Stomach (tissue), 4 donors: ENCODE results near the gene MAPT.

Source experiments
- POLR2A ChIP-seq, 4 donors: fragments of 450-650 bp; IDR thresholded peaks; one replicate each; pipeline ENCODE4 v1.6.1; 2016; ENCODE audit warnings: antibody characterized with exemption in 4 of 4, control low read depth in 2 of 4, mild to moderate bottlenecking in 1 of 4, moderate library complexity in 1 of 4
- POLR2AphosphoS5 ChIP-seq, 3 donors: sonication (generic); formaldehyde crosslinking; IDR thresholded peaks; one replicate each; pipeline ENCODE4 v1.6.1; 2016; ENCODE audit warnings: antibody characterized with exemption in 3 of 3
- TF ChIP-seq, protein P1 (sequence below), 7 experiments: fragments of 450-650 bp in 4 of 7; fragments of 200-600 bp in 3 of 7; sonication (generic) in 3 of 7; IDR thresholded peaks; one replicate each; pipeline ENCODE4 v1.5.1; 2016 to 2019; ENCODE audit warnings: antibody characterized with exemption in 7 of 7, control low read depth in 2 of 7, mild to moderate bottlenecking in 1 of 7

DNA sequence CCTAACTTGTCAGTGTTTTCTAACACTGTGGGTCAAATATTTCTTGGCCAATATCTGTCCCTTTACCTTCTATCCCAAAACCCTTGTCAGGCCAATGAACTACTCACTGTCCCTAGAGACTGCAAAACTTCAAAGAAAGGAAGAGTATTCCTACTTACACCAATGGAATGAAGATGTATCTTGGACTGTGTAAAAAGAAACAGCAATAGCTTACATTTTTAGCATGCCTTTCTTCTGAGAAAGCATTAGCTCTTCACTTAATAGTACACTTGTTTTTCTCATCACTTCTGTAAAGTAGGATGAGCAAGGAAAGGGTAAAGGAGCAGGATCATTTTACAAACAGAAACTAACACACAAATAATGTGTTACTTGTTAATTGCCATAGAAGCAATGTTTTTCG lies 178.6 kb downstream of the MAPT start:
- TF ChIP-seq, protein P1, sequence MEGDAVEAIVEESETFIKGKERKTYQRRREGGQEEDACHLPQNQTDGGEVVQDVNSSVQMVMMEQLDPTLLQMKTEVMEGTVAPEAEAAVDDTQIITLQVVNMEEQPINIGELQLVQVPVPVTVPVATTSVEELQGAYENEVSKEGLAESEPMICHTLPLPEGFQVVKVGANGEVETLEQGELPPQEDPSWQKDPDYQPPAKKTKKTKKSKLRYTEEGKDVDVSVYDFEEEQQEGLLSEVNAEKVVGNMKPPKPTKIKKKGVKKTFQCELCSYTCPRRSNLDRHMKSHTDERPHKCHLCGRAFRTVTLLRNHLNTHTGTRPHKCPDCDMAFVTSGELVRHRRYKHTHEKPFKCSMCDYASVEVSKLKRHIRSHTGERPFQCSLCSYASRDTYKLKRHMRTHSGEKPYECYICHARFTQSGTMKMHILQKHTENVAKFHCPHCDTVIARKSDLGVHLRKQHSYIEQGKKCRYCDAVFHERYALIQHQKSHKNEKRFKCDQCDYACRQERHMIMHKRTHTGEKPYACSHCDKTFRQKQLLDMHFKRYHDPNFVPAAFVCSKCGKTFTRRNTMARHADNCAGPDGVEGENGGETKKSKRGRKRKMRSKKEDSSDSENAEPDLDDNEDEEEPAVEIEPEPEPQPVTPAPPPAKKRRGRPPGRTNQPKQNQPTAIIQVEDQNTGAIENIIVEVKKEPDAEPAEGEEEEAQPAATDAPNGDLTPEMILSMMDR (IDR thresholded peaks at IDR 0.05) = no peak
- TF ChIP-seq POLR2A (IDR thresholded peaks at IDR 0.05) (no peak), POLR2AphosphoS5 (IDR thresholded peaks at IDR 0.05) (no peak)
